ENCODE measurements around the gene SNX1.

Gene SNX1

GRCh38 chr15:64148581-64148980 lies 52.8 kb downstream of the SNX1 start:
- no peak for DNase-seq

- no peak for DNase-seq
Measured at GRCh38 chr15:64149424-64149823, 53.6 kb downstream of the SNX1 start.

DNA sequence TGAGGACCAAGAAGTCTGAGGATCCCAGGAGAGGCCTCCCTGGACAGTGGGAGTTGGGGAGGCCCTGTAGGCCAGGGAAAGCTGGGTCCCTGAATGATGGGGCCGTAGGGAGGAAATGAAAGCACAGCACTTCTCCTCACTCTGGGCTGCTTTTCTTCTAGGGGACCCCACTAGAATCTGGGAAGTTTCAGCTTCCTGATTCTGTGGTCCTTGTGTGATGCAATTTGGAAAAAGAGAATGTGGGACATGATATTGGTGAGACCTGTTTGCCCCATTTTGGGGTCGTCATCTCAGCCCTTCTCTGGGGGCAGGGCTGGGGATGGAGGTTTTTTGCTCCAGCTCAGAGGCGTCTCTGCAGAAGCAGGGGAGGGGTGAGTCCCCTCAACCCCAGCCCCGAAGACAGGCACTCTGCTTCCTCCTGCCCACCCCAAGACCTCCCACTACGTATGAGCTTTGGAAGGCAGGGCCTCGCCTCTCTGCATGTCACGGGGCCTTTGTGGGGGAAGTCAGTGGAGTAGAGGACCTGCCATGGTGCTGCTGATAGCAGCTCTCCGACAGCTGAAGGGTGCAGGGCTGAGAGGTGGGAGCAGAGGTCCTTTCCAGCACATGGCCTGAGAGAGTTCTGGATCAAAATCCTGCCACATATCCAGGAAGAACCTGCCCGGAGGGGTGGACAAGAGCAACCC lies 54.3 kb downstream of the SNX1 start:
- DNase-seq: no peak

GRCh38 chr15:64151727-64152506 lies 56.1 kb downstream of the SNX1 start, which contains the start of gene SNX22:
Gene SNX22 (plus strand): TSS chr15:64151731. CDS start chr15:64151776, 45 bp downstream.
- peak in 1 of 4 experiments; percentile 7 for DNase-seq

DNA sequence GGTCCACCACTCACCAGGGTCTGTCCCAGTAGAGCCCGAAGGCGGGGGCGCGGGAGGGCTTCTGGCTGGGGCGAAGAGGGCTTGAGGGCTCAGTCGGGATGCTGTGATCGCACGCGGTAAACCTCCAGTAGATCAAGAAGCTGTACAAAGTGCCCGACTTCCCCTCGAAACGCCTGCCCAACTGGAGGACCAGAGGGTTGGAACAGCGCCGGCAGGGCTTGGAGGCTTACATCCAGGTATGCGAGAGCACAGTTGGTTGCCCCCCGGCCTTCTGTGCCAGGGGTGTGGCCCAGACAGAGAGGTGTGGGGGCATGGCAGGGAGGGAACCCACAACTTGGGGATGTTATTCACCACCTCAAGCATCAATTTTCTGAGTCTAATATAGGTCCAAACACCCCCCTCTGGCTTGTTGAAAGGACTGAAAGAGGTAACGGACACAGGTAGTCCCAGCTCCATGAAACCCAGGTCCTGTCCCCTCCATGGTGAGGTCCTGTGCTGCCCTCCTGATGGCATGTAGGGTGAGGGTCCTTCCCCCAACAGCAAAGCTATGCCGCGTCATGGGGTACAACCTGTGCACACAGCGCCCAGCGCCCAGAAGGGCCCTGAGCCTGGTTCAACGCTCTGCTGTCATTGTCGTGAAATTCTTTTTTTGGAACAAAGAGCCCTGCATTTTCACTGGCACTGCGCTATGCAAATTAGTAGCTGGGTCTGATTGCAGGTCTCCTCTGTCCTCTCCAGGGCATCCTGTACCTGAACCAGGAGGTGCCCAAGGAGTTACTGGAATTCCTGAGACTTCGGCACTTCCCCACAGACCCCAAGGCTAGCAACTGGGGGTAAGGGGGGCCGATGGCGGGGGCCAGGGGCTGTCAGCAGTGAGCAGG lies 57.0 kb downstream of the SNX1 start:
- no peak for DNase-seq

DNA sequence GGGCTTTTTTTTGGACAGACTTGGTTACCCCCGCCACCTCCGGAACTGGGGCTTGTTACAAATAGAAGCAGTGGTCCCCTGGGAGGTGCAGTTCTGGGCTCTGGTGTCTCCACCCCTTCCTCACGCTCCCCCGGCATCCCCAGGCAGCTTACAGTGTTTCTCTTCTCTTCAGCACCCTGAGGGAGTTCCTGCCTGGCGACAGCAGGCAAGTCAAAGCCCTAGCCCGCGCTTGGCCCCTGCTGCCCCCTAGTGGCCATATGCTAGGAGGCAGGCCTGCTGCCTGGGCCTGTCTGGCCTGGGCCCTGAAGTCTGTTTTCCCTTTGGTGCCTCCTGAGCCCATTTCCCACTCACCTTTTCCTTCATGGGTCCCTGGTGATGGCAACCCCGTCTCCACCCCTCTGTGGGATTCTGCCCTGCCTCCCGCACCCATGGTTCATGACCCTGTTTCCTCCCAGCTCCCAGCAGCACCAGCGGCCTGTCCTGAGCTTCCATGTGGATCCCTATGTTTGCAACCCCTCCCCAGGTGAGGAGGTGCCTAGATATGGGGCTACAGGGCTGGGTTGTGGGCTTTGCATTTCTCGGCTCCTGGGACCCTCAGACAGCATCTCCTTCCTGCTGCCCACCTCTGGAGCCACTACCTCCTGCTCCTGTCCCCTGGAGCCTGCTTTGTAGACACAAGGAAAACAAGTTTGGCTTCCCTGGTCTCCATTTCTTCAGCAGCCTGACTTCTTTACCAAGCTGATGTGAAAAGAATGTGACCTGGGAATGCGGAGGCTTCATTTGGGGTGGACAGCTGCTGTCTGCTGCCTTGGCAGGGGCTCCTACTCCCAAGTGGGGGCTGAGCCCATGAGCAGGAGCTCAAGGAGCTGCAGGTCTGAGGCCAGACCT lies 57.9 kb downstream of the SNX1 start:
- peak; percentile 85 to 90 (median 87) for DNase-seq

DNA sequence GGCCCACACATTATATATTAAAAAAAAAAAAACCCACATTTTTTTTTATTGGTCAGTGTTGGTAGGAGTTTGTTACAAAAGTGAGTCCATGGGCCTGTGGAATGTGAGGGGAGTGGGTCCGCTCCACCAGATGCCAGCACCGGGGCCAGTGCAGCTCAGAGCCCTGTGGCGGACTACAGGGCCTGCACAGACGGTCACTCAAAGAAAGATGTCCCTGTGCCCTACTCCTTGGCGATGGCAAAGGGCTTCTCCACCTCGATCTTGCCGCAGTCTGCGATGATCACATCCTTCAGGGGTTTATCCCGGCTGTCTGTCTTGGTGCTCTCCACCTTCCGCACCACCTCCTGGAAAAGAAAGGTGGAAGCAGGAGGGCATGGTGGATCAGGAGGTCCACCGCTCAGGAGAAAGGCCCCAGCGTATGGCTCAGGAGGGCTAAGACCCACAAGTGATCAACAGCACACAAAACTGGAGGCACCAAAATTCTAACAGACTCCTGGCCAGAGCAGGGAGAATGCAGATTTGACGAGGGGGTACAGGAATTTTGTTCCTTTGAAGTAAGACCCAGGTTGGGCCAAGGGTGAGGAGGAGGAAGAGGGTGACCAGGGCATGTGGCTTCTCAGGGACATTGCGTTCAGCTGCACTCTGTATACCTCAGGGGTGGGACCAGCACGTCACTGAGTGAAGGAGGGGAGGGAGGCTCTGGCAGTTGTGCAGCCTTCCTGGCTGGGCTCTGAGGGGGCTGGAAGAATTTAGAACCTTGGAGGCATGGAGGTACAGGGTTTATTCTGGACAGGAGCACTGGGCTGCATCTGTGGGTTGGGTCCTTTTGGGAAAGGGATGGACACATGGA lies 60.2 kb downstream of the SNX1 start:
- no peak for DNase-seq

DNA sequence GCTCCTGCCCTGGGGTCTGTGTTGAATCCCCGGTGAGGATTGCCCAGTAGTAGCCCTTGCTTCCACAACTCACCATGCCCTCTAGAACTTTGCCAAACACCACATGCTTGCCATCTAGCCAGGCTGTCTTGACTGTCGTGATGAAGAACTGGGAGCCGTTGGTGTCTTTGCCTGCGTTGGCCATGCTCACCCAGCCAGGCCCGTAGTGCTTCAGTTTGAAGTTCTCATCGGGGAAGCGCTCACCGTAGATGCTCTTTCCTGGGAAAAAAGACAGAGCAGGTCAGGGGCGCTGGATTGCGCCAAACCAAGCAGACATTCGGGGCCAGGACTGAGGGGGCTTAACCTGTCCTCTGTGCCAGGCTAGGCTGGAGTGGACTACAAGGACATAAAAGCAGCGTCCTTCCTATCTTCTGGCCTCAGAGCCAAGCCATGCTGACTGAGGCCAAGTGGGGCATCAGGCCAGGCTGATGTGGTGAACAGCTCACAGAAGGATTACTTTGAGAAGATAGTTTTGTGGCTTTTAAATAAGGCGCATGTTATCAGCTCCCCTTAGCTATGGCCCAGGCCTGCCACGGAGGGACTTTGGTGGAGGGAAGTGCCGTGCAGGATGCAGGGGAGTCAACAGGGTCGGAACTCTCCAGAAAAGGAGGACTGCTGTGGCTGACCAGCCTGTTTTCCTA lies 61.0 kb downstream of the SNX1 start:
- DNase-seq: no peak

DNA sequence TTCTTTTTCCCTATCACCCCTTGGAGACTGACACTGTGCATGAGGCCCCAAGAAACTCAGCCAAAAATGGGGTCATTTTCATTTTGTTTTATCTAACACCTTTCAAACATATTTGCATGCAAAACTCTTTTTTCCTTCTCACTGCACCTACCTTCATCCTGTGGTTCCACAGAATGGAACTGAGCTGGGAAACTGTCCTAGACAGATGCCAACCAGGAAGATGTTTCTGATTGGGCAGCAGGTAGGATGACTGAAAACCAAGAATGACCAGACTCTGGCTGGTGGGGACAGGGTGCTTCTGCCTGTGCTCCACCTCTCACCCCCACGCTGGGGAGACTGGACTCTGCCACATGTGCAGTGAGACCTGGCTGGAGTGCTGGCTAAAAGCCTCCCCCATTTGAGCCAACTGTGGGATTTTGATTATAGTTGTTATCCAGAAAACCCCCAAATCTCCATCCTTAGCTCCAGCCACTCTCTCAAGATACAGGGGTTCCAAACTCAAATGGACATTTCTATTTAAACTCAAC lies 61.9 kb downstream of the SNX1 start:
- DNase-seq: no peak

GRCh38 chr15:64158363-64159134 lies 62.8 kb downstream of the SNX1 start:
- no peak for DNase-seq

GRCh38 chr15:64161688-64162477 lies 66.1 kb downstream of the SNX1 start:
- DNase-seq: no peak

DNA sequence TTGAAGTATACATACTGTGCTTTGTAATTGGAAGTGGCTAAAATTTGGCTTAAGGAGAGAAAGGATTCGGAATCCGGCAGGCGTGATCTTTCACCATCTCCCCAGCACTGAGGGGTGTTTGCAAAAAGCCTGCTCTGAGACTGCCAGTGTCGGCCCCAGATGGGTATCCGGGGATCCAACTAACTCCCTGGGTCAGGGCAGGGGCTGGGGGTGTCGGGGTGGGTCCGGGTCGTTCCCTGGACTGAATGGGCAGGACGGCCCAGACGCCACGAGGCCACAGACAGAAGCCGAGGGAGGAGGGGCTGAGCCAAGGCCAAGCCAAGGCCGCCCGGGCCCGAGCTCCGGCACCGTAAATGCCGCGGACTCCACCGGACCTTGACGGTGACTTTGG lies 66.7 kb downstream of the SNX1 start:
- DNase-seq: no peak

- DNase-seq: peak; percentile 91 to 97 (median 95)
Measured at GRCh38 chr15:64162869-64163658, 67.3 kb downstream of the SNX1 start, which contains the start of gene PPIB. Gene PPIB (minus strand): TSS chr15:64163022. CDS start chr15:64162986, 36 bp downstream.

DNA sequence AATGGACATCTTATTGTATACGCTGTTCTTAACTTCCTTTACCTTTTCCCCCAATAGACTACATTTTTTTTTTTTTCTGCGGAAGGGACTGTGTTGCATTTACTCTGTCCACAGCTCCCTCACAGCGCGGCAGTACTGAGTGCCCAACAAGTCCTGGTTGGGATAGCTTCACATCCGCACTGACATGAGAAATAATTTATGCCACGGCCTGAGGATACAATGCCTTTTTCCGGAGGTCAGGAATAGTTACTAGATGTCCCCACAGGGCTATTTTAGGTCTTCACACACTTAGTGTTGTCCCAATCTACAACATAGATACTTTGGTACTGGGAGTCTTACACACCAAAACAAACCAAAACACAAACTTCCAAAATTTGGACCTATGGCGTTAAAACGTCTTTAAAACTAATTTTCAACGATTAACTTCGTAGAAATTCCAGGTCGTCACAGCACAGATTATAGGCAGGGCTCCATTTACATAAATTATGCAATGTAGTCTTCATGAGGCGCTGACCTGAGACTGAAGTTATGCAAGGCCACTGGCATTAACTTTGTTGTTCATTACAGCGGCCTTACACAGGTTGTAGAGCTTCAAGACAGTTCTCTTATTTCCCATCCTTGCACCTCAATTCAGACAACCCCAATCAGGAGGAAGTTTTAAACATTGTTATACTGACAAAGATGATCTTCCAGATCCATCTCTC lies 68.0 kb downstream of the SNX1 start:
- no peak for DNase-seq

DNA sequence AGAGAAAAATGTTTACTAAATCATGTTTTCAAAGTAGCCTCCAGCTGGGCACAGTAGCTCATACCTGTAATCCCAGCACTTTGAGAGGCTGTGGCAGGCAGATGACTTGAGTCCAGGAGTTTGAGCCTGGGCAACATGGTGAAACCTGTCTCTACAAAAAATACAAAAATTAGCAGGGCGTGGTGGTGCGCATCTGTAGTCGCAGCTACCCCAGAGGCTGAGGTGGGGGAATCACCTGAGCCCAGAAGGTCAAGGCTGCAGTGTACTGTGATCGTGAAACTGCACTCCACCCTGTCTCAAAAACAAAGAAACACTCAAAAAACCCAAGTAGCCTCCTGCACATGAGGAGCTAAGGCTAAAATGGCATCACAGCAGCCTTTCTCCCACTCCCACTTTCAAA lies 68.7 kb downstream of the SNX1 start:
- DNase-seq: no peak

DNA sequence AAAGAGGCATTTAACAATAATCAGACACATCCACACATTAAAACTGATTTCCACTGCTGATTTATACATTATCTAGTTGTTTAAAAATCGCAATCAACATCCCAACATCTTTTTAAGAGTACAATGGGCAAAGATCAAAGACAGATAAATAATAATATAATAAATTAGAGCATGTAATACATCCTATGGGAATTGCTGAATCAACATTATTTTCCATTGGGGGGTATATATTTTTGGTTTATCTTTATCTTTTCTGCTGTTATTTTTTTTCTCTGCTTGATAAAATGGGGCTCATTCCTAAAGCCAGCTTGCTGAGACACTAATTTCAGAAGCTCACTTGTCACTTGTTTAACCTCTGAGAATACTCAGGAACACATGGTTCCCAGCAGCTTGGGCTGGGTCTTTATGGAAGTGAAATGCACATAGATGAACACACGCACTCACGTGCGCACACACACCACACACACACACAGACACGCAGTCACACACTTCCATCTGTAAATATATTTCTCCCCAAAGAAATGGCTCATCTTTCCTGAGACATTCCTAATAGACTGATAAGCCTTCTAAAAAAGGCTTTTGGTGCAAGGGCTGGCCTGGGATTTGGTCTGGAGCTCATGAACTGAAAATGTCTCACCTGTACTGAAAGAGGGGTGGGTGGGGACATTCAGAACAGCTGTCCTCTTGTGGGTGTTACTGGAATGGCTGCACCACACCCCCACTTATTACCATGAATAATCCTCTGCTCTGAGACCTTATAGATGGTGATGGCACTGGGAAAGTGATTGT lies 70.5 kb downstream of the SNX1 start:
- DNase-seq: no peak
